CD4-positive, alpha-beta T cell (primary cell): ENCODE results near the gene ADARB2. TPM values are rescaled to one million over a fixed set of nuclear protein-coding genes. Genes with fewer than 3 reads are reported as not detected.

Source experiments
- ATAC-seq: fragments of 200-7000 bp; cut with Tn5 transposase; one replicate; pipeline ENCODE4 v1.10.0; 2022; ENCODE audit warnings: mild to moderate bottlenecking; ENCODE audit not compliant: poor library complexity
- CTCF ChIA-PET: fragments of 350-600 bp; sonication (Branson Sonifier 250); formaldehyde crosslinking; loops from one replicate; lab custom pipeline; 2021; ENCODE audit warnings: antibody characterized with exemption, inconsistent platforms; lab: Charles Lee
- POLR2A ChIA-PET: fragments of 350-600 bp; sonication (Branson Sonifier 250); formaldehyde crosslinking; loops from one replicate; lab custom pipeline; 2021; ENCODE audit warnings: antibody characterized with exemption, inconsistent platforms; lab: Charles Lee
- DNase-seq, 14 experiments: peaks; one replicate each; pipeline ENCODE4 v3.0.0-alpha.2; 2013 to 2020; ENCODE audit warnings: mixed read lengths in 2 of 14
- H3K27ac ChIP-seq, 2 donors: one replicate each; pipeline versions ENCODE4 v1.5.1 to v1.7.0; 2013; ENCODE audit warnings: low read length in 2 of 2, low read depth in 1 of 2, mild to moderate bottlenecking in 1 of 2
- H3K27me3 ChIP-seq, 2 experiments: 1 replicate in 1 of 2; 2 replicates in 1 of 2; pipeline versions ENCODE4 v1.6.1 to v1.7.0; 2013; ENCODE audit warnings: low read length in 2 of 2, control low read depth in 1 of 2, mild to moderate bottlenecking in 1 of 2, moderate library complexity in 1 of 2; ENCODE audit not compliant: insufficient read depth in 2 of 2, control insufficient read depth in 1 of 2
- H3K36me3 ChIP-seq: one replicate; pipeline ENCODE4 v1.6.1; 2013; ENCODE audit warnings: low read length, control low read depth; ENCODE audit not compliant: insufficient read depth
- H3K4me1 ChIP-seq: one replicate; pipeline ENCODE4 v1.6.1; 2013; ENCODE audit warnings: low read length, control low read depth; ENCODE audit not compliant: insufficient read depth
- H3K4me3 ChIP-seq: one replicate; pipeline ENCODE4 v1.5.1; 2013; ENCODE audit warnings: mild to moderate bottlenecking, low read length, moderate library complexity
- H3K9me3 ChIP-seq, 2 experiments: 1 replicate in 1 of 2; 2 replicates in 1 of 2; pipeline versions ENCODE4 v1.6.1 to v1.7.0; 2013; ENCODE audit warnings: low read length in 2 of 2, mild to moderate bottlenecking in 2 of 2, control low read depth in 1 of 2, moderate library complexity in 1 of 2; ENCODE audit not compliant: control insufficient read depth in 1 of 2, insufficient read depth in 1 of 2
- H3K27ac Mint-ChIP-seq: one replicate; pipeline ENCODE4 v1.8.0; 2020; ENCODE audit warnings: mixed read lengths
- H3K27me3 Mint-ChIP-seq: one replicate; pipeline ENCODE4 v1.8.0; 2021; ENCODE audit warnings: mixed read lengths
- H3K36me3 Mint-ChIP-seq: one replicate; pipeline ENCODE4 v1.8.0; 2021; ENCODE audit warnings: low read depth, mixed read lengths
- H3K4me1 Mint-ChIP-seq: one replicate; pipeline ENCODE4 v1.8.0; 2021; ENCODE audit warnings: low read depth, mixed read lengths
- H3K4me3 Mint-ChIP-seq: one replicate; pipeline ENCODE4 v1.8.0; 2020; ENCODE audit warnings: mild to moderate bottlenecking, mixed read lengths
- H3K9me3 Mint-ChIP-seq: one replicate; pipeline ENCODE4 v1.8.0; 2020; ENCODE audit warnings: mixed read lengths
- CTCF ChIP-seq: fragments of 200-600 bp; IDR thresholded peaks from one replicate; pipeline ENCODE4 v1.8.0; 2022; ENCODE audit warnings: antibody characterized with exemption, mild to moderate bottlenecking
- intact Hi-C, 2 experiments: fragments of 100-400 bp; cut with DNase I in 1 of 2; cut with micrococcal nuclease in 1 of 2; formaldehyde crosslinking; loops; one replicate each; pipeline versions ENCODE4 v1.15.1 to v1.9.0; 2023 to 2025; cut with DNase I, micrococcal nuclease
- total RNA-seq, 174 experiments: library from RNA in 2 of 174; stranded (reverse) in 2 of 174; gene quantifications; one replicate each; pipeline ENCODE4 v1.2.3 and lab custom pipeline; 2021 to 2026

ADARB2 gene
- total RNA-seq, 2 experiments from 2014 or later, result 0.14 TPM; not detected in 1

GRCh38 chr10:1333981-1334380 lies 403.3 kb downstream of the ADARB2 start:
- Histone ChIP-seq H3K27ac (no peak overlapping the region), H3K36me3 (no peaks in the 10 kb centered on the region), H3K27me3 (peaks cover 0 to 8% of the 10 kb centered on the region in 2 experiments), H3K4me3 (no peak overlapping the region), H3K4me1 (no peaks in the 10 kb centered on the region), H3K9me3 (no peaks in the 10 kb centered on the region)
- Mint-ChIP-seq H3K27me3 (peaks cover 10% of the 10 kb centered on the region), H3K4me1 (no peaks in the 10 kb centered on the region), H3K36me3 (no peaks in the 10 kb centered on the region), H3K27ac (no peak overlapping the region), H3K4me3 (no peak overlapping the region), H3K9me3 (no peaks in the 10 kb centered on the region)
- intact Hi-C loops, result no loop called here
- ATAC-seq (no peak), DNase-seq (no peak)
- no peak for TF ChIP-seq CTCF
- CTCF ChIA-PET, result no interaction called here
- POLR2A ChIA-PET, result no interaction called here

- Mint-ChIP-seq H3K27ac (no peak overlapping the region), H3K4me1 (no peaks in the 10 kb centered on the region), H3K27me3 (peaks cover 10% of the 10 kb centered on the region), H3K9me3 (no peaks in the 10 kb centered on the region), H3K36me3 (no peaks in the 10 kb centered on the region), H3K4me3 (no peak overlapping the region)
- ATAC-seq, result no peak
- TF ChIP-seq CTCF, result no peak
- intact Hi-C loops, result no loop called here
- Histone ChIP-seq H3K4me1 (no peaks in the 10 kb centered on the region), H3K9me3 (peaks cover 0 to 11% of the 10 kb centered on the region in 2 experiments), H3K4me3 (no peak overlapping the region), H3K27ac (no peak overlapping the region), H3K27me3 (peaks cover 0 to 8% of the 10 kb centered on the region in 2 experiments), H3K36me3 (no peaks in the 10 kb centered on the region)
- CTCF ChIA-PET, result no interaction called here
- DNase-seq, result no peak
- POLR2A ChIA-PET, result no interaction called here
Measured at GRCh38 chr10:1331560-1331959, 405.8 kb downstream of the ADARB2 start.

- intact Hi-C loops, result no loop called here
- H3K36me3 Mint-ChIP-seq, result no peaks in the 10 kb centered on the region
- POLR2A ChIA-PET, result no interaction called here
Measured at GRCh38 chr10:1329622-1330021, 407.7 kb downstream of the ADARB2 start.

More at GRCh38 chr10:1329622-1330021, 407.7 kb downstream of the ADARB2 start:
- Histone ChIP-seq H3K4me1 (no peaks in the 10 kb centered on the region), H3K27me3 (no peaks in the 10 kb centered on the region), H3K27ac (no peak overlapping the region), H3K4me3 (no peak overlapping the region), H3K9me3 (peaks cover 0 to 11% of the 10 kb centered on the region in 2 experiments), H3K36me3 (no peaks in the 10 kb centered on the region)
- CTCF ChIA-PET, result no interaction called here
- H3K4me1 Mint-ChIP-seq, result peaks cover 5% of the 10 kb centered on the region
- no peaks in the 10 kb centered on the region for H3K9me3 Mint-ChIP-seq
- ATAC-seq (no peak), DNase-seq (no peak)
- H3K27ac Mint-ChIP-seq, result no peak overlapping the region
- H3K4me3 Mint-ChIP-seq, result no peak overlapping the region
- TF ChIP-seq CTCF, result no peak
- H3K27me3 Mint-ChIP-seq, result peaks cover under 1% of the 10 kb centered on the region
